HCT116 (cell line): ENCODE measurements around the gene PHF21A. TPM values are rescaled to one million over a fixed set of nuclear protein-coding genes. Genes with fewer than 3 reads are reported as not detected.

Experiments used
- ATAC-seq: fragments of 200-7000 bp; cut with Tn5 transposase; 2 replicates; pipeline ENCODE4 v1.9.1; 2020; ENCODE audit warnings: mild to moderate bottlenecking, moderate library complexity
- BruUV-seq: library from RNA; stranded (reverse); fragments of 400-500 nt; replicated peaks from 2 replicates; lab custom pipeline; 2021; lab: Mats Ljungman, UMichigan
- CTCF ChIA-PET: fragments of 300-600 bp; sonication (Branson Sonifier 250); formaldehyde crosslinking; loops from one replicate; lab custom pipeline; 2021; ENCODE audit warnings: antibody characterized with exemption; lab: Charles Lee
- POLR2A ChIA-PET: fragments of 300-600, 350-600 bp; sonication (Branson Sonifier 250); formaldehyde crosslinking; loops from one replicate; lab custom pipeline; 2021; ENCODE audit warnings: antibody characterized with exemption; lab: Charles Lee
- RAD21 ChIA-PET, 2 experiments: fragments of 300-600 bp; sonication (Branson Sonifier 250); formaldehyde crosslinking; loops; one replicate each; lab custom pipeline; 2023; ENCODE audit warnings: low total read pairs in 2 of 2; ENCODE audit not compliant: uncharacterized antibody in 2 of 2, unreplicated experiment in 2 of 2, low non-redundant PET in 1 of 2; lab: Charles Lee
- DNase-seq: peaks from one replicate; pipeline ENCODE4 v3.0.0-alpha.2; 2010; ENCODE audit warnings: low read depth, low spot score
- H2AFZ ChIP-seq: fragments of 200-600 bp; shearing (Covaris generic), sonication (generic); 2 replicates; pipeline ENCODE4 v1.6.1; 2017; ENCODE audit warnings: low read depth, mixed run types, mixed read lengths, antibody characterized with exemption, low read length; ENCODE audit not compliant: poor library complexity, severe bottlenecking
- H3K27ac ChIP-seq: 2 replicates; pipeline ENCODE4 v1.5.1; 2012; ENCODE audit warnings: low read depth, low read length
- H3K27me3 ChIP-seq: fragments of 200-600 bp; sonication (generic); 2 replicates; pipeline ENCODE4 v1.6.1; 2016; ENCODE audit warnings: mixed run types, low read length, mixed read lengths; ENCODE audit not compliant: insufficient read depth
- H3K36me3 ChIP-seq, 2 experiments: fragments of 200-500 bp in 1 of 2; fragments of 200-600 bp in 1 of 2; sonication (Bioruptor generic) in 1 of 2; sonication (generic) in 1 of 2; 2 replicates each; pipeline versions ENCODE4 v1.5.1 to v1.6.1; 2014 to 2016; ENCODE audit warnings: low read length in 2 of 2, inconsistent platforms in 1 of 2, mixed read lengths in 1 of 2, mixed run types in 1 of 2; ENCODE audit not compliant: insufficient read depth in 2 of 2, control insufficient read depth in 1 of 2
- H3K4me1 ChIP-seq, 2 experiments: fragments of 200-600 bp in 1 of 2; sonication (generic) in 1 of 2; 2 replicates each; pipeline versions ENCODE4 v1.5.1 to v1.6.1; 2012 to 2017; ENCODE audit warnings: low read length in 2 of 2, inconsistent platforms in 1 of 2, mild to moderate bottlenecking in 1 of 2, mixed read lengths in 1 of 2, mixed run types in 1 of 2, moderate library complexity in 1 of 2; ENCODE audit not compliant: insufficient read depth in 2 of 2, control insufficient read depth in 1 of 2
- H3K4me2 ChIP-seq: fragments of 200-600 bp; sonication (generic); 2 replicates; pipeline ENCODE4 v1.6.1; 2017; ENCODE audit warnings: mixed run types, low read length, mixed read lengths
- H3K4me3 ChIP-seq, 2 experiments: fragments of 200-600 bp in 1 of 2; sonication (generic) in 1 of 2; replicated peaks in 1 of 2; 2 replicates each; pipeline ENCODE4 v1.5.1; 2011 to 2016; ENCODE audit warnings: low read length in 2 of 2, control low read depth in 1 of 2, low read depth in 1 of 2, mild to moderate bottlenecking in 1 of 2, mixed read lengths in 1 of 2, mixed run types in 1 of 2
- H3K79me2 ChIP-seq: fragments of 200-600 bp; sonication (generic); 2 replicates; pipeline ENCODE4 v1.6.1; 2017; ENCODE audit warnings: mild to moderate bottlenecking, mixed run types, low read length, moderate library complexity, mixed read lengths; ENCODE audit not compliant: insufficient read depth
- H3K9ac ChIP-seq: fragments of 200-600 bp; sonication (generic); 2 replicates; pipeline ENCODE4 v1.6.1; 2016; ENCODE audit warnings: low read length, mixed read lengths
- H3K9me2 ChIP-seq: fragments of 200-600 bp; sonication (generic), shearing (Covaris generic); 2 replicates; pipeline ENCODE4 v1.6.1; 2017; ENCODE audit warnings: mixed run types, mild to moderate bottlenecking, moderate library complexity; ENCODE audit not compliant: insufficient read depth
- H3K9me3 ChIP-seq, 2 experiments: fragments of 200-500 bp in 1 of 2; fragments of 200-600 bp in 1 of 2; sonication (Bioruptor generic) in 1 of 2; sonication (generic) in 1 of 2; 2 replicates each; pipeline ENCODE4 v1.6.1; 2014 to 2017; ENCODE audit warnings: low read length in 2 of 2, mixed read lengths in 2 of 2, inconsistent platforms in 1 of 2, low read depth in 1 of 2, mild to moderate bottlenecking in 1 of 2, mixed run types in 1 of 2, moderate library complexity in 1 of 2; ENCODE audit not compliant: control insufficient read depth in 1 of 2, insufficient read depth in 1 of 2
- H4K20me1 ChIP-seq: fragments of 200-600 bp; sonication (generic), shearing (Covaris generic); 2 replicates; pipeline ENCODE4 v1.6.1; 2017; ENCODE audit warnings: mixed run types, mild to moderate bottlenecking, moderate library complexity; ENCODE audit not compliant: insufficient read depth
- CBX3 ChIP-seq: IDR thresholded peaks from 2 replicates; pipeline ENCODE4 v1.6.1; 2012; ENCODE audit warnings: low read depth
- CTCF ChIP-seq, 3 experiments: fragments of 200-600 bp in 1 of 3; sonication (generic) in 1 of 3; IDR thresholded peaks in 2 of 3; conservative IDR thresholded peaks in 1 of 3; 2 replicates each; pipeline ENCODE4 v1.5.1; 2012 to 2017; ENCODE audit warnings: low read depth in 2 of 3, low read length in 2 of 3, antibody characterized with exemption in 1 of 3, borderline replicate concordance in 1 of 3, control low read depth in 1 of 3, mild to moderate bottlenecking in 1 of 3, mixed read lengths in 1 of 3, mixed run types in 1 of 3, moderate library complexity in 1 of 3; ENCODE audit not compliant: insufficient read depth in 1 of 3
- ELF1 ChIP-seq: IDR thresholded peaks from 2 replicates; pipeline ENCODE4 v1.6.1; 2012; ENCODE audit warnings: low read depth, borderline replicate concordance
- JUND ChIP-seq: IDR thresholded peaks from 2 replicates; pipeline ENCODE4 v1.6.1; 2012
- POLR2AphosphoS5 ChIP-seq: IDR thresholded peaks from 2 replicates; pipeline ENCODE4 v1.6.1; 2011; ENCODE audit warnings: mild to moderate bottlenecking, low read depth, low read length, moderate library complexity
- RAD21 ChIP-seq: IDR thresholded peaks from 2 replicates; pipeline ENCODE4 v1.6.1; 2012; ENCODE audit warnings: low read depth, mild to moderate bottlenecking
- SRF ChIP-seq: IDR thresholded peaks from 2 replicates; pipeline ENCODE4 v1.6.1; 2012; ENCODE audit warnings: low read depth
- ZFX ChIP-seq: fragments of 450-650 bp; IDR thresholded peaks from 2 replicates; pipeline ENCODE4 v1.6.1; 2017
- intact Hi-C: fragments of 100-400 bp; cut with micrococcal nuclease; formaldehyde crosslinking; loops from 2 replicates; pipeline ENCODE4 v1.10.0; 2022
- total RNA-seq: library from RNA; stranded (reverse); gene quantifications from one replicate; pipeline ENCODE4 v1.2.1, GENCODE V29; 2021; ENCODE audit not compliant: unreplicated experiment

Gene PHF21A
- total RNA-seq, 1 experiment from 2014 or later = 27.0 TPM

GRCh38 chr11:46108751-46109150 is 12.5 kb downstream of the PHF21A start (continued):
- TF ChIP-seq ELF1 = no peak

GRCh38 chr11:46107780-46108179 is 13.5 kb downstream of the PHF21A start:
- H3K79me2 ChIP-seq = peaks cover 7% of the 10 kb centered on the region
- no peaks in the 10 kb centered on the region for H3K9me2 ChIP-seq
- RAD21 ChIA-PET = no interaction called here
- intact Hi-C loops = no loop called here
- CTCF ChIA-PET = no interaction called here
- H2AFZ ChIP-seq = no peak overlapping the region
- H3K9me3 ChIP-seq = no peaks in the 10 kb centered on the region
- no peak overlapping the region for H3K9ac ChIP-seq
- H3K4me1 ChIP-seq = no peaks in the 10 kb centered on the region
- no peak overlapping the region for H3K4me2 ChIP-seq
- no peaks in the 10 kb centered on the region for H3K36me3 ChIP-seq
- POLR2A ChIA-PET = no interaction called here
- no TSS peak for BruUV-seq
- DNase-seq (no peak), ATAC-seq (no peak)
- no peak overlapping the region for H3K4me3 ChIP-seq
- TF ChIP-seq CBX3 (no peak), CTCF (IDR thresholded peaks at IDR 0.05 in 2 of 3, conservative IDR thresholded peaks at IDR 0.05 in 1 of 3; ENCODE audit: borderline replicate concordance in 1 of 3, insufficient read depth in 1 of 3, low read depth in 2 of 3, low read length in 2 of 3) (no peak)
- H3K27ac ChIP-seq = no peak overlapping the region
- no peaks in the 10 kb centered on the region for H4K20me1 ChIP-seq
- H3K27me3 ChIP-seq = no peaks in the 10 kb centered on the region

GRCh38 chr11:46107408-46107718 is 13.9 kb downstream of the PHF21A start:
- Histone ChIP-seq H3K9ac (no peak overlapping the region), H2AFZ (no peak overlapping the region), H3K4me1 (no peaks in the 10 kb centered on the region), H3K27me3 (no peaks in the 10 kb centered on the region), H3K36me3 (no peaks in the 10 kb centered on the region), H3K4me3 (no peak overlapping the region), H3K9me3 (no peaks in the 10 kb centered on the region), H3K27ac (no peak overlapping the region), H3K79me2 (peaks cover 7% of the 10 kb centered on the region; the same call in 1 of the 2 replicates), H3K9me2 (no peaks in the 10 kb centered on the region), H3K4me2 (no peak overlapping the region), H4K20me1 (no peaks in the 10 kb centered on the region)
- DNase-seq (no peak), ATAC-seq (no peak)
- no TSS peak for BruUV-seq
- no peak for TF ChIP-seq ZFX
- TF ChIP-seq SRF = no peak
- no peak for TF ChIP-seq POLR2AphosphoS5
- no peak for TF ChIP-seq JUND
- no peak for TF ChIP-seq RAD21
- RAD21 ChIA-PET = no interaction called here
- POLR2A ChIA-PET = no interaction called here
- intact Hi-C loops = no loop called here
- CTCF ChIA-PET = no interaction called here
